Suppressor macrophage (primary cell): ENCODE results near the gene PAF1.
A peak's percentile ranks its signal among the peaks of the same experiment; 100 is the strongest.

Source experiments
- DNase-seq, 4 experiments: peaks; one replicate each; pipeline ENCODE4 v3.0.0-alpha.2; 2020 to 2022

Gene PAF1

GRCh38 chr19:39351537-39352064 lies 39.3 kb downstream of the PAF1 start:
- DNase-seq, result peak; percentile 26 to 42 (median 40)

- no peak for DNase-seq
Measured at GRCh38 chr19:39350156-39350555, 40.8 kb downstream of the PAF1 start.

GRCh38 chr19:39349326-39349725 lies 41.6 kb downstream of the PAF1 start:
- no peak for DNase-seq

GRCh38 chr19:39347332-39348164 lies 43.4 kb downstream of the PAF1 start:
- DNase-seq, result no peak

GRCh38 chr19:39345956-39346355 lies 45.0 kb downstream of the PAF1 start:
- DNase-seq, result no peak

- DNase-seq, result peak in 1 of 4 experiments; percentile 18
Measured at GRCh38 chr19:39342647-39343305, 48.1 kb downstream of the PAF1 start.

- DNase-seq, result peak; percentile 99 to 100 (median 100)
Measured at GRCh38 chr19:39341719-39342604, 48.9 kb downstream of the PAF1 start, which contains the start of gene SAMD4B. SAMD4B (plus strand) TSS chr19:39342421; CDS start chr19:39356894, 14,473 bp downstream.

GRCh38 chr19:39341129-39341718 lies 49.7 kb downstream of the PAF1 start:
- peak in 3 of 4 experiments; percentile 48 to 63 (median 54) for DNase-seq

GRCh38 chr19:39340156-39340555 lies 50.8 kb downstream of the PAF1 start:
- peak in 2 of 4 experiments; percentile 26 to 31 for DNase-seq

- no peak for DNase-seq
Measured at GRCh38 chr19:39339674-39340073, 51.2 kb downstream of the PAF1 start.

GRCh38 chr19:39336483-39336882 lies 54.4 kb downstream of the PAF1 start:
- DNase-seq, result no peak
